GM18517 (cell line): ENCODE results near the gene INAVA.
"Not testable (repeated sequence)": the region's sequence is repeated elsewhere in the genome, so short reads cannot be mapped to it uniquely, and the experiment has no call there.

Experiments used
- ATAC-seq: cut with Tn5 transposase; IDR thresholded peaks from one replicate; pipeline ENCODE4 v1.9.1; 2021; ENCODE audit warnings: mild to moderate bottlenecking, moderate library complexity; ENCODE audit not compliant: unreplicated experiment

The INAVA gene

DNA sequence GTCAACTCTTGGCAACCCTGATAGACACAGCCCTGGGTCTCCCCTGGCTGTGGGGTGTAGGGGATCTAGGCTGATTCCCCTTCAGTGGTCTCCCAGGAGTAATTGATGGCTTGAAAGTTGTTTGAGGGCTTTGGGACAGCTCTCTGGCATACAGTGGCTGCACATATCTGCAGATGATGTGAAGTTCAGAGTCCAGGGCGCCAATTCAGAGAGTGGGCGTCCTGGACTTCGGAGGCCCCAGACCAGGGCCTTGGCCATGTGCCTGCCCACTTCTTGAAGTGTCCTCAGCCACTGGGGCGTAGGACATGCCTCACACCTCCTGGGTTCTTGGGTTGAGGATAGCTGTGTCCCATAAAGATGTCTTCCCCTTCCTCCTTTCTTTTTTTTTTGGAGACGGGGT, 2.6 kb downstream of the INAVA start:
- ATAC-seq = no peak

DNA sequence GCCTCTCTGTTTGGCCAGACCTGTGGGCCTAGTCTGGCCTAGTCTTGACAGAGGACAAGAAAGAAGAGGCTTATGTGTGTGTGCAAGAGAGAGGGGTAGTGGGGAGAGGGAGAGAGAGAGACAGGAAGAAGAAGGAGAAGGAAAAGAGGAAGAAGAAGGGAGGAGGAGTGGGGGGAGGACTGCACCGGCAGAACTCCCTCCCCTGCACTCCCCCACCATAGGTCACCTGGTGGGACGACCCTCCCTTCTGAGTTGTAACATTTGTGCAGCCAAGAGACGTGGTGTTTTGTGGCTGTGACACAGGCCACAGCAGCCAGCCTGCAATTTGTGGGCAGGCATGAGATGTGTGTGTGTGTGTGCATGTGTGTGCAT, 4.3 kb downstream of the INAVA start:
- ATAC-seq = no peak

DNA sequence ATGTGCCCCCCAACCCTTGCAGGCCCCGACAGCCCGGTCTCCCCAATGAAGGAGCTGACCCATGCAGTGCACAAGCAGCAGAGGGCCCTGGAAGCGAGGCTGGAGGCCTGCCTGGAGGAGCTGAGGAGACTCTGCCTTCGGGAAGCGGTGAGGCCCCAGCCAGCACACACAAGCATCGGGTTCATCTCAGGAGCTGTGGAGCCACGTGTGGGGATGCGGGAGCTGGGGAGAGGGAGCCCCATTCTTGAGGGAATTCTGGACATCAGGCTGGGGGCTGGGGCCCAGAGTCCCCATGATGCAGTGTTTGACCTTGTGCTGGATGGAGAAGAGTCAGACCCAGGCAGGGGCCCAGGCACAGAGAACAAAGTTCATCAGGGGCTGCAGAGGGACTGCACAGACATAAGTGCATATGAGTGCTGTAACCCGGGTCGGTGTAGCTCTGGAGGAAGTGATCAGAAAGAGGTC, 4.8 kb downstream of the INAVA start:
- ATAC-seq = no peak

DNA sequence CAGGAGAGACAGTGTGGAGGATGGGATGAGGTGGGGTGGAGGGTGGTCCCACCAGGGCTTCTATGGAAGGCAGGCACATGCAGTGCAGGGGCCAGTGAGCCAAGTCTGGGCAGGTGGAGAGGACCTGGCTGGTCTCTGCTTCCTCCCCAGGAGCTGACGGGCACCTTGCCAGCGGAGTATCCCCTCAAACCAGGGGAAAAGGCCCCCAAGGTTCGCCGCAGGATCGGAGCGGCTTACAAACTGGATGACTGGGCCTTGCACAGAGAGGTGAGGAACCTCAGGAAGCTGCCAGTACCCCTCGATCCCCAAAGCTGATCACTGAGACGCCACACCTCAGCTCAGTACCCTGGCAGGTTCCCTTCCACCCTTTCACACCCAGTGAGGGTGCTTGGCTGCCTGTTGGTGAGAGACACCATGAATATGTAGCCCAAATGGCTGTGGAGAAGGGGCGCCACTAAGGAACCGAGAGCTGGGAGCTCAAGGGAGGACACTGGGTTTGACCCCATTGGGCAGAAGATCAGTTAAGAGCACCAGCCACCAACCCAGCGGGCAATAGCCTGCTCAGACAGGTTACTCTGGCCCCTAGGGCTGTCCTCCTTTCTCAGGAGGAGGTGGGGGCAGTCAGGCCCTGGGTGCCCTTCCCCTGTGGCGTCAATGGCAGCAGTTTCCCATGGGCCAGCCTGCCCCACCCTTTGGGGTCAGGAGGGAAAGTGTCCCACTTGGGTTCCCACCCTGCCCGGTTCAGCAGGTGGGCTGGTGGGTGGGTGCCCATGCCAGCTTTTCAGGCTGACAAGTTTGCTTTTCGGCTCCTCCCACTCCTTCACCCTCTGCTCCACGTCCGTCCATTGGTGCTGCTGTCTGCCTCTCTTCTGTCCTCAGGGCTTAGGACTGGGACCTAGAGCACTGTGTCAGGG, 5.5 kb downstream of the INAVA start:
- no peak for ATAC-seq

DNA sequence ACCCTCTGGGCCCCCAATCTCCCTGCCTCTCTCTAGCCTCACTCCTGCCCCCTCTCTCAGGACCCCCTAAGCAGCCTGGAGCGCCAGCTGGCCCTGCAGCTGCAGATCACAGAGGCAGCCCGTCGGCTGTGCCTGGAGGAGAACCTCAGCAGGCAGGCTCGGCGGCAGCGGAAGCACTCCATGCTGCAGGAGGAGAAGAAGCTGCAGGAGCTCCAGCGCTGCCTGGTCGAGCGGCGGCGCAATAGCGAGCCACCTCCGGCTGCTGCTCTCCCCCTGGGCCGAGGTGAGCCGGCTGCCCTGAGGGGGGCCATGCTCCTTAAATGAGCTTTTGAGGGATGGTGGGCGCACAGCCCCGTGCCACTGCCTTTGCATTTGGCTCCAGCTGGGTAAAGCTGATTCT, 6.2 kb downstream of the INAVA start:
- no peak for ATAC-seq

DNA sequence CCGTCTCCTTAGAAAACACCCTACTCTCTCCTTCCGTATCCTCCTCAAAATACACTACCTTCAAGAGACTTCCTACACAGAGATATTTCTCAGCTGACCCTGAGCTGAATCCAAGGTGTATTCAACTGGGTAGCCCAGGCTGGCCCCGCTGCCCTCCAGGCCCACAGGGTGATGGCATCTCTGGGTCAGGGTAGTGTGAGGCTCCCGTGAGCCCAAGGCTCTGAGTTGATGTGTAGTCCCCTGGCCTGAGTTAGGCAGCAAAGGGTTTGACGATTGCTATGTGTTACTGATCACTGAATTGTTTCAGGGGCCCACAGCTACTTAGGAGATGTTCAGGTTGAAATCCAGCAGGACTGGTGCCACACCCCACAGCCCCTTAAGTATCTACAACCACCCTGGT, 6.7 kb downstream of the INAVA start:
- no peak for ATAC-seq

DNA sequence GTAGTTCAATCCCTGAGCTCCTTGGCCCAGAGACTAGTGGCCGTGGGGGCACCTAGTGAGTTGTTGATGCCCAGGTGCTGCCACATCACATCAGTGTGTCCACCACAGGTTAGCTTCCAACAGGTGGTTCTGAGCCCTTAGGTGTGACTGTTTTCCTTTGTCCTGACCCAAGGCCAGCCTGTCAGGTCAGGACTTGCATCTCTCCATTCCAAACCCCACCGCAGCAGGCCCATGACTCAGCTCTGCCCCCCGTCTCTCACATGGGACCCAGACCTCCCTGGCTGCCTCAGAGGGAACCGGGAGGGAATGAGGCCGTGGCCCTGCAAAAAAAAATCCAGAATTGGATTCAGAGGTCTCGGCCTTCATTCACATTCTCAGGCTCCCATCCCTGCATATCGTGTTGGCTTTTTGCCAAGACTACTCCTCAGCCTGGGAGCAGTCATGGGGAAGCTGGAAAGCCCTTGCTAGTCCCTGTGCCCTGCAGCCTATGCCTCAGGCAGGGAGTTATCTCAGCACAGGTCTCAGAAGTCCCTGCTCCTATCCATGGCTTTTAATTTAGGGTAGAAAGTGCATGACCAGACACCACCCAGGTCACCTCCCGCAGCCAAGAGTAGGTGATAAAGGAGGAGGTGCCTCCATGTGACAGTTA, 7.2 kb downstream of the INAVA start:
- no peak for ATAC-seq

DNA sequence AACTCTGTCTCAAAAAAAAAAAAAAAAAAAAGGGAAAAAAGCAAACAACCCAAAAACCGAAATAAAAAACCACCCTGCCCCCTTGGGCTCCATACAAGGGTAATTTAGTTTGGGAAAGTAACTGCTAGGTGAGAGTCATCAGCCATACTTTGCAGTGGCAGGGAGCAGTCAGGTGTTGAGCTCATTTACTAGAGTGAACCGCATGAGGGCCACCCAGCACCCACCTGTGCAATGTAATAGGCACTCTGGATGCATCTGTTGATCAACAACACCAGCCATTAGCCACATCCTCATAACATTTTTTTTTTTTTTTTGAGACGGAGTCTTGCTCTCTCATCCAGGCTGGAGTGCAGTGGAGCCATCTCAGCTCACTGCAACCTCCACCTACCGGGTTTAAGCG, 9.1 kb downstream of the INAVA start:
- no peak for ATAC-seq

DNA sequence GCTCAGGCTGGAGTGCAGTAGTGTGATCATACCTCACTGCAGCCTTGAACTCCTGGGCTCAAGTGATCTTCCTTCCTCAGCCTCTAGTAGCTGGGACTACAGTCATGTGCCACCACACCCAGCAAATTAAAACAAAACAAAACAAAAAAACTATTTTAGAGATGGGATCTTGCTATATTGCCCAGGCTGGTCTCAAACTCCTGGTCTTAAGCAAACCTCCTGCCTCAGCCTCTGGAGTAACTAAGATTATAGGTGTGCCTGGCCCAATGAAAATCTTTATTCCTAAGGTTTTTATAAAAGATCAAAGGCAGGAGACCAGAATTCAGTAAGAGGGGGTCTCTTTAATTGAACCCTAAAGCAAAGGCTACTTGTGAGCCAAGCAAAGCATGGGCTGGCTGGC, 10.1 kb downstream of the INAVA start:
- no peak for ATAC-seq

DNA sequence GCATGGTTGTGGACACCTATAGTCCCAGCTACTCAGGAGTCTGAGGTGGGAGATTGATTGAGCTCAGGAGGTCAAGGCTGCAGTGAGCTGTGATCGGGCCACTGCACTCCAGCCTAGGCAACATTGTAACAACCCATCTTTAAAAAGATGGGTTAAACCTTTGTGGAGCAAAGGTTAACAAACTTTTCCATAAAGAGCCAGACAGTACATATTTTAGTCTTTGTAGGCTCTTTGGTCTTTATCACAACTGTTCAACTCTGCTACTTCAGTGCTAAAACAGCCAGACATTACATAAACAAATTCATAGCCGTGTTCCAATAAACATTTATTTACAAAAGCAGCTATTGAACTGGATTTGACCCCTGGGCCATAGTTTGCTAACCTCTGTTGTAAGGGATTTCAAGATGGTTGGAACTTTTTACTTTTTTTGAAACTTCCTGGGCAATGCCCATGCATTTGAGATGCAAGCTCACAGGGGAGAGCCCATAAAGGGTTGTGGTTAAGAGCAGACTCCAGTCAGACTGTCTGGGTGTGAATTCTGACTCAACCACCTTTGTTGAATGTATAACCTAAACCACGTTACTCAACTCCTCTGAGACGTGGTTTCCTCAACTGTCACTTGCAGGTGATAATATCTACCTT, 10.8 kb downstream of the INAVA start:
- ATAC-seq = no peak

DNA sequence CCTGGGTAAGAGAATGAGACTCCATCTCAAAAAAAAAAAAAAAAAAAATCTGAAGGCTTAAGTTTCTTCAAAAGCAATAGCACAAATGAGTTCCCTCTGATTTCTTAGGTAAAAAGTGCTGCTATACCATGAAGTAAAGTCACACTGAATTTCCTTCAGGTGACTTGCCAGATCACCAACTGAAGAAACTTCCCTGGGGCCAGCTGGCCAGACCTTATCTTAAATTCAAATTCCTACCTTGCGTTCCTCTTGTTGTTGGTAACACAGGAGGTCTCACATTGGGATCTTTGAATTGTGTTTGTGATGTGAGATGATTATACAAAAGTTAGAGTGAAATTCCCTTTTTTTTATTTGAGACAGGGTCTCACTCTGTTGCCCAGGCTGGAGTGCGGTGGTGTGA, 11.8 kb downstream of the INAVA start:
- ATAC-seq = no peak

DNA sequence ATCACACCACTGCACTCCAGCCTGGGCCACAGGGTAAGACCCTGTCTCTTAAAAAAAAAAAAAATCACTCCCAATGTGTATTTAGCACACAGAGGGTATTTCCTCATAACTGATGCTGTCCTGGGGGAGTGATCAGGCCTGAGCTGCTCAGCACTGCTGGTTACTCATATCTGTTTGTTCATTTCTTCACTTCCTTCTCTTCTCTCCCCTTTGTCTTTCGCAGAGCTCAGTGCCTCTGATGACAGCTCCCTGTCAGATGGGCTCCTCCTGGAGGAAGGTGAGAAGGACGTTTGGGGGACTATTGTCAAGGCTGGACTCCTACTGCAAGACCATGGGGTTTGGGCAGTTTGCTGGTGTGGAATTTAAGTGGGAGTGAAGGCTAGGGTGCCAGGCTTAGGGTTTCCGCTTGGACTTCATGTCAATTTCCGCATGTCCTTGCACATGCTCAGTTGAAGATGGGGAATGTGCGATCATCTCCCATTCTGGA, 13.0 kb downstream of the INAVA start:
- peak; percentile 77 for ATAC-seq

DNA sequence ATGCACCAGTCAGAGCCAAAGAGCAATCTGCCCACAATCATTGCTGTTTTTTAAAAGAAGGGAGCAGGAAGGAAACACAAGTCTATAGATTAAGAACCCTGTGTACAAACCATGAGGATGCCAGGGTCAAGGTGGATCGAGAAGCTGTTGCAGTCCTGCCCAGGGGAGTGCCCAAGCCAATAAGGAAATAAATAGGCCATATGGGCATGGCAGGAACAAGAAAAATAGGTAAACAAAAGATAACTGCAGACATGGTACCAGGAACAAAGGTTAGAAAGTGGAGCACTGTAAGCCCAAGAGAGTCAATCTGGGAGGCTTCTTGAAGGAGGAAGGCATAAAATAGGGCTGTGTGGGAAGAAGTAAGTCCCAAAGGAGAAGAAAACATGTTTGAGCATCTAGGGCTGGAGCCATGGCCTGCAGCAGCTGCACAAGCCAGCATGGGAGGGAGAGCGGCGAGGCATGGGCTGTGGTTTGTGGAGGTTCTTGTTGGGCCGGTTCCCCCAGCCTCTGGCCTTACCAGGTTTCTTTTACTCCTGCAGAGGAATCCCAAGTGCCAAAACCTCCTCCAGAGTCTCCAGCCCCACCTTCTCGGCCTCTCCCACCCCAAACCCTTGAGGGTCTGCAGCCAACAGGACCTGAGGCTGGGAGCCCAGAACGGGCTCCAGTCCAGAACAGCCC, 13.6 kb downstream of the INAVA start:
- ATAC-seq = no peak

DNA sequence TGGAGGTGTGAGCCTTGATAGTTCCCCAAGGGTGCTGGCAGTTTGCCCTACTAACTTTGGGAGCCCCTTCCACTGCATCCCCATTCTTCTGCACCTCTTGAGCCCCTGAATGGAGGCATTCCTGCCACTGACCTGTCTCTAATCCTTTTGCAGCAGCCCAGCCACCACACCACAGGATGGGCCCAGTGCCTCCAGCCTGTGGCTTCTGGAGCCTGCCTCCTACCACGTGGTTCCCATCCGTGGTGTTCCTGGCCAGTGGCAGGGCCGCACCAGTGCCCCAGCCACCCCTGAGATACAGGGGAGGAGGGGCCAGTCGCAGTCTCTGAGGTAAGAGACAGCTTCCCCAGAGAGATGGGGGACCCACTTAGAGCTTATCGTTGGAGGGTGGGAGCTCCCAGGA, 14.4 kb downstream of the INAVA start:
- no peak for ATAC-seq

DNA sequence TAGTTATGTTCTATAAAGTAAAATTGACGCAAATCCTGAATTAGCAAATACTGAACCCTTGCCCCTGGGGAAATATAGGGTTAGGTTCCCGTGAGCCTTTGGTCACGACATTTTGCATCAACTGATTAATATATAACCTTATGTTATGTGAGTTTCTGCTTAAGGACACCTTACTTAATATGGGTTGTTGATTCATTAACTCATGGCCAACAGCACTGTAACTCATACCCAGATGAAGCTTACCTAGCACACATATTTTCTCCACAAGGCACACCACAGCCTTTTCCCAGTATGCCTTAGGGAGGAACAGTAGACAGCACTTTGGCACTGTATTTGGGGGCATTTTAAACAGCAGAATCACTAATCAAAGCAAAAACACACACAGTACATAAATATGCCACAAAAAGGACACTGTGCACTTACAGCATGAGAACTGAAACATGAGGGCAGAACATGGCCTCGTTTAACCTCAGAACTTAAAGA, 15.1 kb downstream of the INAVA start:
- peak; percentile 34 for ATAC-seq

DNA sequence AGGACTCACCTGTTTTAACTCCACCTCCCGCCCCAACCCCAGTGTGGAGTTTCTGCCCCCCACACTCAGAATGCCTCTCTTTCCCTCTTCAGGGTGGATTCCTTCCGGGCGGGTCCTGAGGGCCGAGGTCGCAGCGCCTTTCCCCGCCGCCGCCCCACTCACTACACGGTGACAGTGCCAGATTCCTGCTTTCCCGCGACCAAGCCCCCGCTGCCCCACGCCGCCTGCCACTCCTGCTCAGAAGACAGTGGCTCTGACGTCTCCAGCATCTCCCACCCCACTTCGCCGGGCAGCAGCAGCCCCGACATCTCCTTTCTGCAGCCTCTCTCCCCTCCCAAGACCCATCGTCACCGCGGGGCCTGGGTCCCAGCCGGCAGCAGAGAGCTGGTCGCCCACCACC, 16.7 kb downstream of the INAVA start:
- no peak for ATAC-seq

DNA sequence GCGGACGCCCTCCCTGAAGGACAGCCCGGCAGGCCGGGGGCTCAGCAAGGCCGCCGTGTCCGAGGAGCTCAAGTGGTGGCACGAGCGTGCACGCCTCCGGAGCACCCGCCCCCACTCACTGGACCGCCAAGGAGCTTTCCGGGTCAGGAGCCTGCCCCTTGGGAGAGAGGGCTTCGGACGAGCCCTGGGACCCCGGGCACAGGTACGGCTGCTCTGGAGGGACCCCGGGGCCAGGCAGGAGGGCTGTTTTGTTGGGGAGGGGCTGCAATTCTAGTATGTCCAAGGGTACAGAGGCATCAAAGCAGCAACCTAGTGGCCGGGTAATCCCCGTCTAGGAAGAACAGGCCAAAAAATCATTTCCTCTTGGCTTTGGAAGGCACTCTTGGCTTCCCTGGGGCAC, 17.2 kb downstream of the INAVA start:
- ATAC-seq = not testable (repeated sequence)

DNA sequence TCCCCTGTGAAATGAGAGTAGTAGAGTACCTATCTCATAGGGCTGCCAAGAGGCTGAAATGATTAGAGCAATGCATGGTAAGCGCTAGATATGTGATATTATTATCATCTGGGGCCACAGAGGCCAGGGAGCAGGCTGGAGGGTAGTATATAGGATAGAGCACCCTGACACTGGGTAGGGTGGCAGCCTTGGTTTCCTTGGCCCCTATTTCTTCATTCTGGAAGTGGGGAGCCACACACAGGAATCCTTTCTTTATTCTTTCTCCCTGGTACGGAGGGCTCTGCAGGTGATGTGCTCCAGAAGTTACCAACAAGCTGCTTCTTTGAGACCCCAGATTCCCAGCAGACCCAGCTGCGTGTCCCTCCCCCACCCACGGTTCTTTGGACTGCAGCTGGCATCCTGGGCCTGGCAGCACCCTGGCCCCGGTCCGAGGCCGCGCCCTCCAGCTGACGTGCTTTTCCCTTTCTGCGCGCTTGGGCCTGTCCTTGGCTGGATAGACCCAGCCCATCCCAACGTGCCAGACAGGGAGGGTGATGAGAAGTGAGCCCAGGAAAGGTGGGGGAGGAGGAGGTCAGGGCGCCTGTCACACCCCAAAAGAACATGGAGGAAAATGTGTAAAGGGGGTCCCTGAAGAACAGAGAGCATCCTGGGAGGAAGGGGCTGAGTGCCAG, 18.2 kb downstream of the INAVA start:
- no peak for ATAC-seq

DNA sequence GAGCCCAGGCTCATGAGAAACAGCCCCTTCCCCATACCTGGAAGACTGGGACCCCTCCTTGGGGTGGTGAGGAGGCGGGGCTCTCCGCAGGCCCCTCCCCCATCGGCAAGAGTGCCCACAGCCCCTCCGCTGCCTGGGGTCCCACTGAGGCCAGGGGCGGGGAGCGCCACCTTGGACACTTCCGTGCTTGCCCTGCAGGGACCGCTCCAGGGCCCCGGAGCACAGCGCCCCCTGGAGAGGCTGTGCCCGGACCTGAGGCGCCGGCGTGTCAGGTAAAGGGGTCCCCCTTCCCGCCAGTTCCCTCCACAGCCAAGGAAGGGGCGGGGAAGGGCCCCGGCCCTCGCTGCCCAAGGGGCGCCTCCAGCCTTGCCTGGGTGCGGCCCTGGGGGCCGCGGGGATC, 21.5 kb downstream of the INAVA start:
- ATAC-seq = no peak

DNA sequence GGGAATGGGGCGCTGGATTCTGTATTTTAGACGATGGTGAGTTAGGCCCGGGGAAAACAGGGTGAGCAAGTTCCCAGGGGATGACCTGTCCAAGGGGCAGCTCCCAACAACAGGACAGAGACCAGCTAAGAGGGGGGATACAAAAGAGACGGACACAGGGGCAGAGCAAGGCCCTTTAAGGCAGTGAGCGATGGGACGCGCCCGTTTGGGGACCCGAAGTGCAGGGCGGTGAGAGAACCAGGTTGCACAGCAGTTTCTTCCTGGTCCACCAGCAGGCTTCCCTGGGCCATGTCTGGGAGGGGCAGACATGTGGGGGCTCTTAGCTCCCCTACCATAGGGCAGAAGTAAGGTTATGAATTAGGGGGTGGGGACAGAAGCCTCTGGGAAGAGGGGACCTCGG, 22.0 kb downstream of the INAVA start:
- ATAC-seq = no peak
